Vagina (tissue), 2 donors: Measurements from ENCODE around the gene COL5A1. TPM values are rescaled to one million over a fixed set of nuclear protein-coding genes. Genes with fewer than 3 reads are reported as not detected.

ENCODE experiments used
- DNase-seq, 2 donors: peaks; one replicate each; pipeline ENCODE4 v3.0.0-alpha.2; 2017; ENCODE audit errors: extremely low spot score in 2 of 2
- H3K27ac ChIP-seq: fragments of 200-600 bp; sonication (generic); one replicate; pipeline ENCODE4 v1.5.1; 2019
- H3K27me3 ChIP-seq: fragments of 200-600 bp; sonication (generic); one replicate; pipeline ENCODE4 v1.5.1; 2019
- H3K36me3 ChIP-seq, 2 donors: fragments of 200-600 bp; sonication (generic); one replicate each; pipeline ENCODE4 v1.5.1; 2017 to 2019
- H3K4me1 ChIP-seq: fragments of 200-600 bp; sonication (generic); one replicate; pipeline ENCODE4 v1.5.1; 2019
- H3K4me3 ChIP-seq, 2 donors: fragments of 200-600 bp; sonication (generic); 1 replicate in 1 of 2; 2 replicates in 1 of 2; pipeline ENCODE4 v1.5.1; 2016 to 2019
- H3K9me3 ChIP-seq: fragments of 200-600 bp; sonication (generic); one replicate; pipeline ENCODE4 v1.5.1; 2019
- POLR2A ChIP-seq, 2 donors: fragments of 450-650 bp; IDR thresholded peaks; one replicate each; pipeline ENCODE4 v1.6.1; 2017; ENCODE audit warnings: antibody characterized with exemption in 2 of 2, mild to moderate bottlenecking in 2 of 2, moderate library complexity in 2 of 2
- POLR2AphosphoS5 ChIP-seq, 2 donors: sonication (generic); formaldehyde crosslinking; IDR thresholded peaks; one replicate each; pipeline ENCODE4 v1.9.0; 2017; ENCODE audit warnings: antibody characterized with exemption in 2 of 2, mild to moderate bottlenecking in 2 of 2, low read depth in 1 of 2; ENCODE audit not compliant: insufficient read depth in 1 of 2
- intact Hi-C: fragments of 100-400 bp; cut with DNase I; formaldehyde crosslinking; loops from one replicate; pipeline ENCODE4 v1.15.1; 2023
- total RNA-seq: library from RNA; depleted of rRNA; stranded (reverse); fragments of >200 nt; gene quantifications from one replicate; pipeline ENCODE4 v1.2.3, GENCODE V29; 2016
- TF ChIP-seq, protein P1 (sequence below), 3 experiments: fragments of 450-650 bp in 2 of 3; fragments of 200-600 bp in 1 of 3; sonication (generic) in 1 of 3; IDR thresholded peaks; one replicate each; pipeline ENCODE4 v1.5.1; 2017 to 2019; ENCODE audit warnings: antibody characterized with exemption in 3 of 3, mild to moderate bottlenecking in 2 of 3, moderate library complexity in 2 of 3

Gene COL5A1
- total RNA-seq, 1 donor from 2014 or later: 36.6 TPM

GRCh38 chr9:134639994-134640393 lies 1.6 kb upstream of the COL5A1 start:
- H3K27me3 ChIP-seq: no peaks in the 10 kb centered on the region
- no peak for DNase-seq
- intact Hi-C loops: loop anchor here (5.0 kb wide), 2 partner anchors 163 to 183 kb away; no protein-coding TSS in a partner anchor
- H3K9me3 ChIP-seq: no peaks in the 10 kb centered on the region
- TF ChIP-seq POLR2AphosphoS5 (IDR thresholded peaks at IDR 0.05; ENCODE audit: insufficient read depth in 1 of 2, low read depth in 1 of 2) (no peak), POLR2A (IDR thresholded peaks at IDR 0.05) (no peak)
- TF ChIP-seq, protein P1, sequence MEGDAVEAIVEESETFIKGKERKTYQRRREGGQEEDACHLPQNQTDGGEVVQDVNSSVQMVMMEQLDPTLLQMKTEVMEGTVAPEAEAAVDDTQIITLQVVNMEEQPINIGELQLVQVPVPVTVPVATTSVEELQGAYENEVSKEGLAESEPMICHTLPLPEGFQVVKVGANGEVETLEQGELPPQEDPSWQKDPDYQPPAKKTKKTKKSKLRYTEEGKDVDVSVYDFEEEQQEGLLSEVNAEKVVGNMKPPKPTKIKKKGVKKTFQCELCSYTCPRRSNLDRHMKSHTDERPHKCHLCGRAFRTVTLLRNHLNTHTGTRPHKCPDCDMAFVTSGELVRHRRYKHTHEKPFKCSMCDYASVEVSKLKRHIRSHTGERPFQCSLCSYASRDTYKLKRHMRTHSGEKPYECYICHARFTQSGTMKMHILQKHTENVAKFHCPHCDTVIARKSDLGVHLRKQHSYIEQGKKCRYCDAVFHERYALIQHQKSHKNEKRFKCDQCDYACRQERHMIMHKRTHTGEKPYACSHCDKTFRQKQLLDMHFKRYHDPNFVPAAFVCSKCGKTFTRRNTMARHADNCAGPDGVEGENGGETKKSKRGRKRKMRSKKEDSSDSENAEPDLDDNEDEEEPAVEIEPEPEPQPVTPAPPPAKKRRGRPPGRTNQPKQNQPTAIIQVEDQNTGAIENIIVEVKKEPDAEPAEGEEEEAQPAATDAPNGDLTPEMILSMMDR (IDR thresholded peaks at IDR 0.05): no peak
- H3K4me3 ChIP-seq: no peak overlapping the region
- peaks cover 9% of the 10 kb centered on the region for H3K4me1 ChIP-seq
- no peaks in the 10 kb centered on the region for H3K36me3 ChIP-seq
- no peak overlapping the region for H3K27ac ChIP-seq

DNA sequence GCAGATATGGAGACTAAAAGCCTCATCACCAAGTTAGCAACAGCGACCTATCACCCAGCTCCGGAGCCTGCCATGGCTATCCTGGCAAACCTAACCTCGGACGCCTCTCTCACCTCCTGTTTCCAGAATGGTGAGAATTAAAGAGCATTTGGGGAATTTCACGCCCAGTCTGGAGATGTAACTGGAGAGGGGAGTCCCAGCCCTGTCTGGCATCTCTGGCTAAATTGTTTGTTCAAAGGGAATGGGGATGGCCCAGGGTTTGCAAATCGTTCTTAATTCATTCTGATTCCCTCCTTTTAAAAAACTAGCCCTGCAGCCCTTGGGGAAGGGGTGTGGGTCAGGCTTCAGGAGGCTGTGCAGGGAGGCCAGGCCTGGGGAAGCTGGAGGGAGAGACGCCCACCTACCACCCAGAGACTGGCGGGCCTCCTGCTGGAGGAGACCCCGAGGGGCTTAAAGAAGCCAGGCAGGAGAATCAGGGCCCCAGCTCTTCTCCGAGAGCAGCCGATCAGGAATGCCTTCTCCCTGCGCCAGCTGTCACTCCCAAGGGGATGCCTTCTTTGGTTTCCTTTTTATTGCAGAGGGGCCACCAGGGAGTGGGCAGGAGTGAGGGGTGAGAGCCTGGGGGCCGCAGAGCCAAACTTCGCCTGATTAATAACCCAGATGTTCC lies 964 bp upstream of the COL5A1 start:
- DNase-seq: no peak
- no peaks in the 10 kb centered on the region for H3K36me3 ChIP-seq
- H3K27ac ChIP-seq: peak overlapping the region; percentile 90
- TF ChIP-seq POLR2A (IDR thresholded peaks at IDR 0.05): no peak
- TF ChIP-seq, protein P1 (IDR thresholded peaks at IDR 0.05): no peak
- TF ChIP-seq POLR2AphosphoS5 (IDR thresholded peaks at IDR 0.05; ENCODE audit: insufficient read depth in 1 of 2, low read depth in 1 of 2): no peak
- peaks cover 16% of the 10 kb centered on the region for H3K4me1 ChIP-seq
- peak overlapping the region; percentile 66 to 95 for H3K4me3 ChIP-seq
- no peaks in the 10 kb centered on the region for H3K9me3 ChIP-seq
- intact Hi-C loops: loop anchor here (5.0 kb wide), 2 partner anchors 163 to 183 kb away; no protein-coding TSS in a partner anchor
- H3K27me3 ChIP-seq: no peaks in the 10 kb centered on the region

GRCh38 chr9:134641990-134642384 lies 384 bp downstream of the COL5A1 start:
- TF ChIP-seq POLR2A (IDR thresholded peaks at IDR 0.05): no peak
- TF ChIP-seq POLR2AphosphoS5 (IDR thresholded peaks at IDR 0.05; ENCODE audit: insufficient read depth in 1 of 2, low read depth in 1 of 2): no peak
- TF ChIP-seq, protein P1 (IDR thresholded peaks at IDR 0.05): no peak
- no peaks in the 10 kb centered on the region for H3K9me3 ChIP-seq
- no peaks in the 10 kb centered on the region for H3K36me3 ChIP-seq
- no peaks in the 10 kb centered on the region for H3K27me3 ChIP-seq
- peak overlapping the region; percentile 90 for H3K27ac ChIP-seq
- no peak for DNase-seq
- intact Hi-C loops: loop anchor here (2.0 to 5.0 kb wide), 3 partner anchors 91 to 185 kb away; no protein-coding TSS in a partner anchor
- H3K4me1 ChIP-seq: peaks cover 29% of the 10 kb centered on the region
- H3K4me3 ChIP-seq: peak overlapping the region; percentile 66 to 95

DNA sequence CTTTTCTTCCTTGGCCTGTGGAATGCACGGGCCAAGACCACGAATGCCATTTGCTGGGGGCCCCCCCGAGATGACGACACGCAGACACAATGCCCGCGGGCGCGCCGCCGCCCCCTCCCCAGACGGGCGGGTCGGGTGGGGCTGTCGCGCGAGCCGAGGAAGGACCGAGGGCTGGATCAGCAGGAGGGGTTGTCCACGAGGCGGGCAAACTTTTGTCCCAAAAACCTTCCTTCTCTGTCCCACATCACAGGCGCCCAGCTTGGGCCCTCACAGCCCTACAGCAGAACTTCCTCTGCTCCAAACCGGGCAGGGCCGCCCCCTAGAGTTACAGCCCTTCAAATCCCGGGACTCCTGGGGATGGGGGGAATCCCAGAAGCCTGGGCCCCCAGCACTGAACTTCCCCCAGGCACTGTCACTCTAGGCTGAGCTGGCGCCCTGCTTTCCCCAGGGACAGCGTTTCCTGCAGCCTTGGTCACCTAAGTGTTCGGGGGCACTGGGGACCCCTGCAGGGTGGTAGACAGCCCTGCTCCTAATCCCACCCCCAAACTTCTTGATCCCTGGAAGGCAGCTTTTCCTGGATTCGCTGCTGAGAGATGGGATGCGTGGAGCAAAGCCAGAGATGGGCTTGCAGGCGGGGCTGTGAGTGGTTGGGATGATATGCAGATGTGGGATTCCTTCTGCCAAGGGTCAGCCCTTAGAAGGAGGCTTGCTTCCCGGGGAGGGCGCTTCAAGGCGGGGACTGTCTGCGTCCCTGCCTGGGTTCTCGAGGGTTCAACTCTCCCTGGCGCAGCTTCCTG lies 980 bp downstream of the COL5A1 start:
- Histone ChIP-seq H3K27me3 (no peaks in the 10 kb centered on the region), H3K36me3 (no peaks in the 10 kb centered on the region), H3K9me3 (no peaks in the 10 kb centered on the region), H3K4me1 (peaks cover 35% of the 10 kb centered on the region), H3K27ac (peak overlapping the region; percentile 90), H3K4me3 (peak overlapping the region; percentile 66 to 95)
- DNase-seq: no peak
- TF ChIP-seq, protein P1 (IDR thresholded peaks at IDR 0.05): peak in 1 of 3 experiments; percentile 22
- TF ChIP-seq POLR2AphosphoS5 (IDR thresholded peaks at IDR 0.05; ENCODE audit: insufficient read depth in 1 of 2, low read depth in 1 of 2): peak in 1 of 2 donors; percentile 84
- TF ChIP-seq POLR2A (IDR thresholded peaks at IDR 0.05): peak in 1 of 2 donors; percentile 13
- intact Hi-C loops: loop anchor here (2.0 to 5.0 kb wide), 3 partner anchors 90 to 185 kb away; no protein-coding TSS in a partner anchor
